HepG2 (cell line): ENCODE results near the gene TMEM182. TPM values are rescaled to one million over a fixed set of nuclear protein-coding genes. Genes with fewer than 3 reads are reported as not detected.
A peak's percentile ranks its signal among the peaks of the same experiment; 100 is the strongest.

ENCODE experiments used
- ARNT ChIP-seq: fragments of 450-650 bp; IDR thresholded peaks from 2 replicates; pipeline ENCODE4 v1.6.1; 2017
- ATRX ChIP-seq: sonication (generic); formaldehyde crosslinking; IDR thresholded peaks from 2 replicates; pipeline ENCODE4 v1.4.0; 2020; ENCODE audit warnings: missing genetic modification reagents, borderline replicate concordance
- FOSL1 ChIP-seq: sonication (generic); formaldehyde crosslinking; IDR thresholded peaks from 2 replicates; pipeline ENCODE4 v1.9.0; 2021; ENCODE audit warnings: missing genetic modification reagents, borderline replicate concordance
- FOSL2 ChIP-seq: sonication (generic); formaldehyde crosslinking; IDR thresholded peaks from 2 replicates; pipeline ENCODE4 v1.4.0; 2020; ENCODE audit warnings: missing genetic modification reagents
- FOXK2 ChIP-seq: fragments of 450-650 bp; IDR thresholded peaks from 2 replicates; pipeline ENCODE4 v1.6.1; 2016
- JARID2 ChIP-seq: sonication (generic); formaldehyde crosslinking; IDR thresholded peaks from 2 replicates; pipeline ENCODE4 v1.8.1; 2023; ENCODE audit warnings: missing genetic modification reagents, inconsistent platforms; ENCODE audit not compliant: insufficient replicate concordance
- KMT2A ChIP-seq: sonication (generic); formaldehyde crosslinking; IDR thresholded peaks from 2 replicates; pipeline ENCODE4 v1.4.0; 2020; ENCODE audit warnings: missing genetic modification reagents
- MBNL3 ChIP-seq: fragments of 250-450 bp; sonication (Bioruptor Pico); conservative IDR thresholded peaks from 2 replicates; pipeline ENCODE4 v1.8.0; 2022; ENCODE audit warnings: mild to moderate bottlenecking, inconsistent platforms
- NPAS2 ChIP-seq: sonication (generic); formaldehyde crosslinking; IDR thresholded peaks from 2 replicates; pipeline ENCODE4 v1.8.0; 2022; ENCODE audit warnings: mild to moderate bottlenecking, missing genetic modification reagents, borderline replicate concordance
- PHF8 ChIP-seq: sonication (generic); formaldehyde crosslinking; IDR thresholded peaks from 2 replicates; pipeline ENCODE4 v1.5.0; 2020; ENCODE audit warnings: missing genetic modification reagents
- PRMT3 ChIP-seq: sonication (generic); formaldehyde crosslinking; IDR thresholded peaks from 2 replicates; pipeline ENCODE4 v1.8.1; 2022; ENCODE audit warnings: low read depth, mild to moderate bottlenecking, moderate library complexity, missing genetic modification reagents, borderline replicate concordance
- PTBP1 ChIP-seq: fragments of 200-400 bp; formaldehyde crosslinking; IDR thresholded peaks from 2 replicates; pipeline ENCODE4 v1.6.1; 2018; ENCODE audit warnings: low read length, low read depth; ENCODE audit not compliant: poor library complexity, severe bottlenecking
- RXRA ChIP-seq: sonication (generic); formaldehyde crosslinking; IDR thresholded peaks from 2 replicates; pipeline ENCODE4 v1.5.1; 2020; ENCODE audit warnings: missing genetic modification reagents
- SCMH1 ChIP-seq: sonication (generic); formaldehyde crosslinking; IDR thresholded peaks from 2 replicates; pipeline ENCODE4 v1.9.0; 2021; ENCODE audit warnings: missing genetic modification reagents, mild to moderate bottlenecking, borderline replicate concordance
- ZBTB33 ChIP-seq: sonication (generic); formaldehyde crosslinking; IDR thresholded peaks from 2 replicates; pipeline ENCODE4 v1.4.0; 2020; ENCODE audit warnings: missing genetic modification reagents
- ZNF256 ChIP-seq: sonication (generic); formaldehyde crosslinking; conservative IDR thresholded peaks from 2 replicates; pipeline ENCODE4 v1.4.0; 2020; ENCODE audit warnings: missing genetic modification reagents
- ZNF264 ChIP-seq: sonication (generic); formaldehyde crosslinking; IDR thresholded peaks from 2 replicates; pipeline ENCODE4 v1.4.0; 2020; ENCODE audit warnings: missing genetic modification reagents
- ZNF329 ChIP-seq: sonication (generic); formaldehyde crosslinking; IDR thresholded peaks from 2 replicates; pipeline ENCODE4 v1.9.0; 2021; ENCODE audit warnings: low read depth, mild to moderate bottlenecking, missing genetic modification reagents
- ZNF446 ChIP-seq: sonication (generic); formaldehyde crosslinking; IDR thresholded peaks from 2 replicates; pipeline ENCODE4 v1.5.0; 2020; ENCODE audit warnings: mild to moderate bottlenecking, missing genetic modification reagents
- ZNF598 ChIP-seq: sonication (generic); formaldehyde crosslinking; IDR thresholded peaks from 2 replicates; pipeline ENCODE4 v1.5.1; 2020; ENCODE audit warnings: mild to moderate bottlenecking, missing genetic modification reagents, borderline replicate concordance
- ZNF639 ChIP-seq: conservative IDR thresholded peaks from 2 replicates; pipeline ENCODE4 v1.6.1; 2018; ENCODE audit warnings: missing genetic modification reagents
- ZSCAN31 ChIP-seq: sonication (generic); formaldehyde crosslinking; IDR thresholded peaks from 2 replicates; pipeline ENCODE4 v1.5.0; 2020; ENCODE audit warnings: low read depth, mild to moderate bottlenecking, missing genetic modification reagents
- polyA plus RNA-seq, 8 experiments: library from polyadenylated mRNA; depleted of rRNA in 3 of 8; stranded (reverse) in 7 of 8; unstranded in 1 of 8; fragments of >200 nt; fragmentation: Illumina TruSeq in 4 of 8; extraction: Trizol in 4 of 8; gene quantifications; 2 replicates each; pipeline versions ENCODE4 v1.2.1 to v1.2.3, GENCODE V29; 2011 to 2016; ENCODE audit warnings: low read depth in 4 of 8, missing spikeins in 1 of 8, mixed read lengths in 1 of 8; ENCODE audit not compliant: insufficient read depth in 1 of 8
- total RNA-seq, 5 experiments: library from RNA; depleted of rRNA; stranded (reverse); fragments of >200 nt; fragmentation: Illumina TruSeq; extraction: Trizol; gene quantifications; 2 replicates each; pipeline ENCODE4 v1.2.3, GENCODE V29; 2016; ENCODE audit warnings: low read depth in 1 of 5
- TF ChIP-seq, protein P1 (sequence below): sonication (generic); formaldehyde crosslinking; IDR thresholded peaks from 2 replicates; pipeline ENCODE4 v1.4.0; 2020; ENCODE audit warnings: missing genetic modification reagents
- TF ChIP-seq, protein P2 (sequence below): sonication (generic); formaldehyde crosslinking; conservative IDR thresholded peaks from 2 replicates; pipeline ENCODE4 v1.4.0; 2020; ENCODE audit warnings: missing genetic modification reagents

The TMEM182 gene
- total and polyA plus RNA-seq, 2 of the 13 experiments (the other 11 are each of a cell fraction or from before 2014, with no cell fraction given), result 8.7 to 8.9 TPM

GRCh38 chr2:102724016-102724490, 37.8 kb upstream of the TMEM182 start (continued):
- TF ChIP-seq FOSL2 (CRISPR knock-in tag) (peak; percentile 81), FOXK2 (no peak), ZNF256 (CRISPR knock-in tag) (no peak), PHF8 (CRISPR knock-in tag) (peak; percentile 47), PTBP1 (no peak), JARID2 (CRISPR knock-in tag) (no peak), SCMH1 (no peak), ZNF446 (CRISPR knock-in tag) (no peak), ZNF329 (CRISPR knock-in tag) (peak; percentile 40; the same call in 1 of the 2 replicates), ARNT (no peak), NPAS2 (CRISPR knock-in tag) (no peak), ZBTB33 (CRISPR knock-in tag) (peak; percentile 6; the same call in 1 of the 2 replicates), FOSL1 (no peak), PRMT3 (CRISPR knock-in tag) (0 out of 2 replicates have a peak, but pooled peaks have one; percentile 27), ZNF639 (CRISPR knock-in tag) (0 out of 2 replicates have a peak, but pooled peaks have one; percentile 42), ZNF264 (CRISPR knock-in tag) (0 out of 2 replicates have a peak, but pooled peaks have one; percentile 43), ZNF598 (CRISPR knock-in tag) (no peak), ZSCAN31 (CRISPR knock-in tag) (no peak), MBNL3 (CRISPR knock-in tag) (no peak), RXRA (CRISPR knock-in tag) (peak; percentile 86; the same call in 1 of the 2 replicates), ATRX (CRISPR knock-in tag) (no peak), KMT2A (CRISPR knock-in tag) (peak; percentile 77; the same call in 1 of the 2 replicates)
- TF ChIP-seq, protein P1, sequence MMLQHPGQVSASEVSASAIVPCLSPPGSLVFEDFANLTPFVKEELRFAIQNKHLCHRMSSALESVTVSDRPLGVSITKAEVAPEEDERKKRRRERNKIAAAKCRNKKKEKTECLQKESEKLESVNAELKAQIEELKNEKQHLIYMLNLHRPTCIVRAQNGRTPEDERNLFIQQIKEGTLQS (CRISPR knock-in tag), result no peak
- TF ChIP-seq, protein P2, sequence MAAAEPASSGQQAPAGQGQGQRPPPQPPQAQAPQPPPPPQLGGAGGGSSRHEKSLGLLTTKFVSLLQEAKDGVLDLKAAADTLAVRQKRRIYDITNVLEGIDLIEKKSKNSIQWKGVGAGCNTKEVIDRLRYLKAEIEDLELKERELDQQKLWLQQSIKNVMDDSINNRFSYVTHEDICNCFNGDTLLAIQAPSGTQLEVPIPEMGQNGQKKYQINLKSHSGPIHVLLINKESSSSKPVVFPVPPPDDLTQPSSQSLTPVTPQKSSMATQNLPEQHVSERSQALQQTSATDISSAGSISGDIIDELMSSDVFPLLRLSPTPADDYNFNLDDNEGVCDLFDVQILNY (CRISPR knock-in tag), result no peak
